Measurements from ENCODE around the gene SLC14A1.

GRCh38 chr18:45678850-45679249, 45.1 kb upstream of the SLC14A1 start:
- TF ChIP-seq, protein P1, sequence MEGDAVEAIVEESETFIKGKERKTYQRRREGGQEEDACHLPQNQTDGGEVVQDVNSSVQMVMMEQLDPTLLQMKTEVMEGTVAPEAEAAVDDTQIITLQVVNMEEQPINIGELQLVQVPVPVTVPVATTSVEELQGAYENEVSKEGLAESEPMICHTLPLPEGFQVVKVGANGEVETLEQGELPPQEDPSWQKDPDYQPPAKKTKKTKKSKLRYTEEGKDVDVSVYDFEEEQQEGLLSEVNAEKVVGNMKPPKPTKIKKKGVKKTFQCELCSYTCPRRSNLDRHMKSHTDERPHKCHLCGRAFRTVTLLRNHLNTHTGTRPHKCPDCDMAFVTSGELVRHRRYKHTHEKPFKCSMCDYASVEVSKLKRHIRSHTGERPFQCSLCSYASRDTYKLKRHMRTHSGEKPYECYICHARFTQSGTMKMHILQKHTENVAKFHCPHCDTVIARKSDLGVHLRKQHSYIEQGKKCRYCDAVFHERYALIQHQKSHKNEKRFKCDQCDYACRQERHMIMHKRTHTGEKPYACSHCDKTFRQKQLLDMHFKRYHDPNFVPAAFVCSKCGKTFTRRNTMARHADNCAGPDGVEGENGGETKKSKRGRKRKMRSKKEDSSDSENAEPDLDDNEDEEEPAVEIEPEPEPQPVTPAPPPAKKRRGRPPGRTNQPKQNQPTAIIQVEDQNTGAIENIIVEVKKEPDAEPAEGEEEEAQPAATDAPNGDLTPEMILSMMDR (IDR thresholded peaks at IDR 0.05): no peak
- TF ChIP-seq POLR2A (IDR thresholded peaks at IDR 0.05) (no peak), POLR2AphosphoS5 (IDR thresholded peaks at IDR 0.05) (no peak), EP300 (IDR thresholded peaks at IDR 0.05) (no peak)

All from stomach (tissue), 4 donors.